Activated CD8-positive, alpha-beta T cell treated with anti-CD3 and anti-CD28 coated beads for 36 hours (primary cell): ENCODE measurements around the gene LPXN. TPM values are rescaled to one million over a fixed set of nuclear protein-coding genes. Genes with fewer than 3 reads are reported as not detected.
A peak's percentile ranks its signal among the peaks of the same experiment; 100 is the strongest.

ENCODE experiments used
- ATAC-seq: fragments of 200-7000 bp; cut with Tn5 transposase; one replicate; pipeline ENCODE4 v1.10.0; 2021; ENCODE audit warnings: mild to moderate bottlenecking, moderate library complexity
- CTCF ChIA-PET: fragments of 350-600 bp; sonication (Branson Sonifier 250); formaldehyde crosslinking; loops from one replicate; lab custom pipeline; 2021; ENCODE audit warnings: antibody characterized with exemption; lab: Charles Lee
- POLR2A ChIA-PET: fragments of 350-600 bp; sonication (Branson Sonifier 250); formaldehyde crosslinking; loops from one replicate; lab custom pipeline; 2021; ENCODE audit warnings: antibody characterized with exemption; lab: Charles Lee
- DNase-seq: peaks from one replicate; pipeline ENCODE4 v3.0.0-alpha.2; 2020
- H3K27ac Mint-ChIP-seq: one replicate; pipeline ENCODE4 v1.8.0; 2021; ENCODE audit warnings: mild to moderate bottlenecking, mixed read lengths
- H3K27me3 Mint-ChIP-seq: one replicate; pipeline ENCODE4 v1.8.0; 2021; ENCODE audit warnings: mixed read lengths
- H3K36me3 Mint-ChIP-seq: one replicate; pipeline ENCODE4 v1.8.0; 2021; ENCODE audit warnings: low read depth, mixed read lengths
- H3K4me1 Mint-ChIP-seq: one replicate; pipeline ENCODE4 v1.8.0; 2021; ENCODE audit warnings: low read depth, mixed read lengths
- H3K4me3 Mint-ChIP-seq: one replicate; pipeline ENCODE4 v1.8.0; 2021; ENCODE audit warnings: mild to moderate bottlenecking, moderate library complexity, mixed read lengths
- H3K9me3 Mint-ChIP-seq: one replicate; pipeline ENCODE4 v1.8.0; 2021; ENCODE audit warnings: mixed read lengths
- CTCF ChIP-seq: fragments of 200-600 bp; IDR thresholded peaks from one replicate; pipeline ENCODE4 v1.8.0; 2022; ENCODE audit warnings: antibody characterized with exemption, mild to moderate bottlenecking
- intact Hi-C: fragments of 100-400 bp; cut with micrococcal nuclease; formaldehyde crosslinking; loops from one replicate; pipeline ENCODE4 v1.10.0; 2022
- total RNA-seq, 2 experiments: library from RNA; stranded (reverse); gene quantifications; one replicate each; pipeline ENCODE4 v1.2.3, GENCODE V29; 2021

The LPXN gene
- total RNA-seq = 100 to 1,000 TPM; 139 TPM

GRCh38 chr11:58575377-58576020, at the start of gene LPXN:
LPXN (minus strand) TSS chr11:58575856; CDS start chr11:58575772, 84 bp downstream.
- Mint-ChIP-seq H3K4me3 (peak within 1 kb of the TSS; percentile 93), H3K4me1 (peaks cover 20% of the 10 kb centered on the region), H3K27me3 (no peaks in the 10 kb centered on the region), H3K27ac (peak within 1 kb of the TSS; percentile 98), H3K9me3 (no peaks in the 10 kb centered on the region), H3K36me3 (peaks cover 42% of the 10 kb centered on the region)
- TF ChIP-seq CTCF = no peak
- DNase-seq (peak; percentile 55), ATAC-seq (no peak)
- ChIA-PET CTCF (interaction anchor here (1.2 to 5.3 kb wide), 7 partner anchors 8 to 95 kb away, joined by 4 to 31 read pairs (median 6); no protein-coding TSS in a partner anchor), POLR2A (interaction anchor here (0.6 to 9.1 kb wide), 6 partner anchors 10 to 1150 kb away, joined by 3 to 69 read pairs (median 6); no protein-coding TSS in a partner anchor)
- intact Hi-C loops = loop anchor here (5.0 to 10.0 kb wide), 4 partner anchors 47 to 911 kb away; partner anchors contain the start of genes CNTF and ZDHHC5

GRCh38 chr11:58625086-58625485, 49.4 kb upstream of the LPXN start:
- intact Hi-C loops = no loop called here
- POLR2A ChIA-PET = no interaction called here
- Mint-ChIP-seq H3K27me3 (no peaks in the 10 kb centered on the region), H3K9me3 (no peaks in the 10 kb centered on the region), H3K27ac (no peak overlapping the region), H3K36me3 (peaks cover 40% of the 10 kb centered on the region), H3K4me3 (no peak overlapping the region), H3K4me1 (peaks cover 28% of the 10 kb centered on the region)
- no peak for ATAC-seq
- CTCF ChIA-PET = no interaction called here
- no peak for DNase-seq
- no peak for TF ChIP-seq CTCF

- ChIA-PET POLR2A (interaction anchor here (0.6 to 1.3 kb wide), 3 partner anchors 30 to 55 kb away, joined by 3 to 4 read pairs (median 3); no protein-coding TSS in a partner anchor), CTCF (interaction anchor here (1.3 to 2.7 kb wide), 2 partner anchors 8 to 55 kb away, joined by 10 to 13 read pairs; no protein-coding TSS in a partner anchor)
- intact Hi-C loops = loop anchor here (5.0 kb wide), 1 partner anchor 45 kb away; the partner anchor contains the start of genes LPXN and ZFP91
- Mint-ChIP-seq H3K4me3 (no peak within 1 kb of the TSS), H3K4me1 (peaks cover 31% of the 10 kb centered on the region), H3K27ac (peak within 1 kb of the TSS; percentile 65), H3K36me3 (peaks cover 59% of the 10 kb centered on the region), H3K9me3 (no peaks in the 10 kb centered on the region), H3K27me3 (no peaks in the 10 kb centered on the region)
- ATAC-seq (no peak), DNase-seq (no peak)
- no peak for TF ChIP-seq CTCF
Observed at GRCh38 chr11:58622344-58622743, 46.7 kb upstream of the LPXN start, which contains the start of gene CNTF. CNTF (plus strand) TSS chr11:58622665; CDS start chr11:58622753, 88 bp downstream.

- H3K4me3 Mint-ChIP-seq = no peak overlapping the region
- ChIA-PET CTCF (interaction anchor here (0.9 to 2.7 kb wide), 4 partner anchors 9 to 54 kb away, joined by 3 to 13 read pairs (median 6); no protein-coding TSS in a partner anchor), POLR2A (interaction anchor here (0.6 to 1.3 kb wide), 3 partner anchors 29 to 54 kb away, joined by 3 to 4 read pairs (median 3); no protein-coding TSS in a partner anchor)
- H3K36me3 Mint-ChIP-seq = peaks cover 63% of the 10 kb centered on the region
- ATAC-seq (peak; percentile 61), DNase-seq (no peak)
- no peaks in the 10 kb centered on the region for H3K9me3 Mint-ChIP-seq
- peaks cover 27% of the 10 kb centered on the region for H3K4me1 Mint-ChIP-seq
- peak overlapping the region; percentile 65 for H3K27ac Mint-ChIP-seq
- intact Hi-C loops = loop anchor here (5.0 kb wide), 1 partner anchor 44 kb away; the partner anchor contains the start of genes LPXN and ZFP91
- no peaks in the 10 kb centered on the region for H3K27me3 Mint-ChIP-seq
- no peak for TF ChIP-seq CTCF
Observed at GRCh38 chr11:58621586-58622262, 46.1 kb upstream of the LPXN start.
